ENCODE results near the gene ANAPC2.

GRCh38 chr9:137141050-137141810 is 47.1 kb downstream of the ANAPC2 start:
- no peak for TF ChIP-seq GATA2 (IDR thresholded peaks at IDR 0.05; ENCODE audit: low read depth, low read length)
- TF ChIP-seq GATA3 (IDR thresholded peaks at IDR 0.05; ENCODE audit: low read depth, low read length), result no peak
